NCI-H2107 treated with DMSO at 0.1 percent for 48 hours (cell line): ENCODE results near the gene MED28.

Source experiments
- DNase-seq: peaks from one replicate; lab custom pipeline; 2025; ENCODE audit not compliant: unreplicated experiment; lab: John Stamatoyannopoulos, UW

The MED28 gene

GRCh38 chr4:17665346-17665745 lies 50.9 kb downstream of the MED28 start:
- DNase-seq = no peak

GRCh38 chr4:17665852-17666251 lies 51.4 kb downstream of the MED28 start:
- DNase-seq = no peak

DNA sequence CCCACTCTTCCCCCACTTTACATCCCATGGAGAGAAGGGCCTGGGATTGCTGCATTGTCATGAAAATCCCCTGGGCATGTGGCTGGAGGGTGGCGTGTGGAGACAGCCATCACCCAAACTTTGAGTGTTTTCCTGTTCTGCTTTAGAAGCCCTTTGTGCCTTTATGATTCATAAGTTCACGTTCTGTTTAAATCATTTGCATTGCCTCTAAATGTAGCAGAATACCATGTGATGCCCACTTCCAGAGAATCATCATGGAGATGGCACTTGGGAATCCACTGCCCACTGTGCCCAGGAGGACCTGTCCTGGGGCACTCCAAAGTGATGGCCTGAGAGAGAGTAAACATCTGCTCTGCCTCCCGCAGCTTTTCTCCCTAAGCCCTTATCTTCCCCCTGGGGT lies 52.8 kb downstream of the MED28 start:
- peak; percentile 26 for DNase-seq

DNA sequence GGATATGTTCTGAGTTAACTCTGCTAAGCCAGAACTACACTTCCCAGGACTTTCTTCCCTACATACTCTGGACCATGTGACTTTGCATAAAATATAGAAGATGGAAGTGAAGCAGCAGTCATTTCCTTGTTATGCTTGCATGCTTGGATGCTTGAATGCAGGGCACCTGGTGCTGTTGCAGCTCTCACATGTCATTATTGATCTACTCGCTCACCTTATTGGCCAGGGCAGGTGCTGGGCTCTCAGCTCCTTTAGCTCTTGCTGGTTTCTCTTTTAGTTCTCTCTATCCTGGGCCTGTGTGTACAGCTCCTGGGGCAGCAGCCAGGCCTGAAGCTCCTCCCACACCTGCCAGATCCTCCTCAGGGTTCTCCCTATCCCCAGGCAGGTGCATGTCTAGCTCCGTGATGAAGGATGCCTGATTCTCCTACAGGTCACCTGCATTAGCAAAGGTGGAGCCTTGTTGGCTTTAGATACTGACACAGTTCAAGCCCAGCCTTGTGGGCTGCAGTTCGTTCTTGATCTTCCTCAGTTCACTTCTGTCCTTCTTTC lies 53.3 kb downstream of the MED28 start:
- peak; percentile 90 for DNase-seq

- DNase-seq = no peak
Observed at GRCh38 chr4:17670423-17670822, 56.0 kb downstream of the MED28 start.

GRCh38 chr4:17680559-17681280 lies 66.3 kb downstream of the MED28 start:
- DNase-seq = no peak

GRCh38 chr4:17681281-17682221 lies 67.1 kb downstream of the MED28 start:
- DNase-seq = no peak

DNA sequence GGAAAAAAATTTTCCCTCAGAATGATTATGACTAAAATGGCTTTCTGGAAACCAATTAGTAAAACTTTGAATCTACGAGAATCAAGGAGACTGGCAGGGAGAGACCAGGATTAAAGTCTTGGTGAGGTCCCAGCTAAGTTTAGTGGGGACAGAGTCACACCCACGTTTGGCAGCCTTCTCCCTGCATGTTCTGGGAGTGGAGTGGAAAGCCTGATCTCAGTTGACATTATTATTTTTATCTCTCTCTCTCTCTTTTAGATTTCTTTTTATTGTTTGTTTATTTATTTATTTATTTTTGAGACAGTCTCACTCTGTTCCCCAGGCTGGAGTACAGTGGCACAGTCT lies 67.8 kb downstream of the MED28 start:
- no peak for DNase-seq
